ENCODE measurements around the gene RAPGEF6. TPM values are rescaled to one million over a fixed set of nuclear protein-coding genes. Genes with fewer than 3 reads are reported as not detected.
A peak's percentile ranks its signal among the peaks of the same experiment; 100 is the strongest.
"Not testable (repeated sequence)": the region's sequence is repeated elsewhere in the genome, so short reads cannot be mapped to it uniquely, and the experiment has no call there.

Gene RAPGEF6
- total RNA-seq, 1 donor from 2014 or later, result 22.9 TPM

DNA sequence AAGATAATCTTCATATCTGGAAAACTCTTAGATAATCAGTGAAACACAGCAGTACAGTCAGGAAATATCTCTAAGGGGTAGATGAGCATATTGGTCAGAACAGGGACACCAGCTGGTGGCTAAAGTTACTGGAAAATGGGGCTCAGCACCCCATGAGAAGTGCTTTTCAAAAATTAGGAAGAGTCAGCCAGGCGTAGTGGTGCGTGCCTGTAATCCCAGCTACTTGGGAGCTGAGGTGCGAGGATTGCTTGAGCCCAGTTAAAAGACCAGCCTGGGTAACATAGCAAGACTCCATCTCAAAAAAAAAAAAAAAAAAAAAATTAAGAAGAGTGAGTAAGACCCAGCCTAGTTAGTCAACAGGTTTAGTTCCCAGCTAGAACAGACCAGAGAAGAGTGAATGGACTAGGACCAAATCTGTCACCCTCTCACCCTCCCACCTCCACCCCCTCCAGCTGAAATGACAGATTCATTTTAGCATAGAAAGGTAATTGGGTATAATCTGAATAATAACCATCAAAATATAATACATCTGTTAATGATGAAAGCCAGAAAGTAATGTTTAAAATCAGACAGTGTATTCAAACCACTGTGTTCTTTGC, 250.3 kb downstream of the RAPGEF6 start:
- DNase-seq (ENCODE audit: low spot score in 2 of 2), result no peak
- TF ChIP-seq, protein P1, sequence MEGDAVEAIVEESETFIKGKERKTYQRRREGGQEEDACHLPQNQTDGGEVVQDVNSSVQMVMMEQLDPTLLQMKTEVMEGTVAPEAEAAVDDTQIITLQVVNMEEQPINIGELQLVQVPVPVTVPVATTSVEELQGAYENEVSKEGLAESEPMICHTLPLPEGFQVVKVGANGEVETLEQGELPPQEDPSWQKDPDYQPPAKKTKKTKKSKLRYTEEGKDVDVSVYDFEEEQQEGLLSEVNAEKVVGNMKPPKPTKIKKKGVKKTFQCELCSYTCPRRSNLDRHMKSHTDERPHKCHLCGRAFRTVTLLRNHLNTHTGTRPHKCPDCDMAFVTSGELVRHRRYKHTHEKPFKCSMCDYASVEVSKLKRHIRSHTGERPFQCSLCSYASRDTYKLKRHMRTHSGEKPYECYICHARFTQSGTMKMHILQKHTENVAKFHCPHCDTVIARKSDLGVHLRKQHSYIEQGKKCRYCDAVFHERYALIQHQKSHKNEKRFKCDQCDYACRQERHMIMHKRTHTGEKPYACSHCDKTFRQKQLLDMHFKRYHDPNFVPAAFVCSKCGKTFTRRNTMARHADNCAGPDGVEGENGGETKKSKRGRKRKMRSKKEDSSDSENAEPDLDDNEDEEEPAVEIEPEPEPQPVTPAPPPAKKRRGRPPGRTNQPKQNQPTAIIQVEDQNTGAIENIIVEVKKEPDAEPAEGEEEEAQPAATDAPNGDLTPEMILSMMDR (IDR thresholded peaks at IDR 0.05), result no peak
- no peaks in the 10 kb centered on the region for H3K9me3 ChIP-seq

DNA sequence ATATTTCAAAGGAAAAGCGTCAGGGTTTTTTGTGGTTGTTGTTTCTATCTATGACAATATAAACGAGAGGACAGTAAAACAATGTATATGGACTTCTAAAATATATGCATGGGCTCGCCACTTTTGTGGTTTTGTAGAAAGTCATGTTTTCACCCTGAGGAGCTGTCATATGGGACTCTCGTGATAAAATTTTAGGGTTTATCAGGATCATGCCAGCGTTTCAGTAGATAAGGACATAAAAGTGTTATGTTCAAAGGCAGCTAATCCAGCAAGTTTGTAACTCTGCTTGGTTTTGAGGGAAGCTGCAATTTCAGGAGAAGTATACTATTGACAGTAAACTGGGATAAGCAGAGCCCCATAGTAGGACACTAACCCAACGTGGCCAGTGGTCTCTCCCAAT, 250.9 kb downstream of the RAPGEF6 start:
- DNase-seq (ENCODE audit: low spot score in 2 of 2), result no peak
- H3K36me3 ChIP-seq, result peaks cover 0 to 3% of the 10 kb centered on the region in 2 donors
- intact Hi-C loops (cut with DNase I), result loop anchor here (10.0 kb wide), 1 partner anchor 119 kb away; the partner anchor contains the start of gene CDC42SE2
- TF ChIP-seq, protein P1 (IDR thresholded peaks at IDR 0.05), result no peak
- peaks cover 0 to 7% of the 10 kb centered on the region in 2 donors for H3K4me1 ChIP-seq
- no peak overlapping the region for H3K27ac ChIP-seq
- H3K4me3 ChIP-seq, result no peak overlapping the region
- no peaks in the 10 kb centered on the region for H3K27me3 ChIP-seq
- no peaks in the 10 kb centered on the region for H3K9me3 ChIP-seq

More for the DNA sequence above, 250.3 kb downstream of the RAPGEF6 start:
- Histone ChIP-seq H3K4me1 (peaks cover 0 to 4% of the 10 kb centered on the region in 2 donors), H3K36me3 (peaks cover 0 to 3% of the 10 kb centered on the region in 2 donors), H3K27me3 (no peaks in the 10 kb centered on the region), H3K27ac (no peak overlapping the region), H3K4me3 (no peak overlapping the region)
- intact Hi-C loops (cut with DNase I), result loop anchor here (10.0 kb wide), 1 partner anchor 120 kb away; the partner anchor contains the start of gene CDC42SE2

- Histone ChIP-seq H3K9me3 (no peaks in the 10 kb centered on the region), H3K36me3 (peaks cover 0 to 3% of the 10 kb centered on the region in 2 donors), H3K4me3 (no peak overlapping the region), H3K27ac (no peak overlapping the region), H3K27me3 (no peaks in the 10 kb centered on the region), H3K4me1 (peaks cover 0 to 15% of the 10 kb centered on the region in 2 donors)
- TF ChIP-seq, protein P1 (IDR thresholded peaks at IDR 0.05), result peak in 2 of 3 experiments; percentile 8 to 17
- DNase-seq (ENCODE audit: low spot score in 2 of 2), result no peak
- intact Hi-C loops (cut with DNase I), result loop anchor here (10.0 kb wide), 1 partner anchor 118 kb away; the partner anchor contains the start of gene CDC42SE2
Observed at GRCh38 chr5:131382407-131383395, 252.3 kb downstream of the RAPGEF6 start.

DNA sequence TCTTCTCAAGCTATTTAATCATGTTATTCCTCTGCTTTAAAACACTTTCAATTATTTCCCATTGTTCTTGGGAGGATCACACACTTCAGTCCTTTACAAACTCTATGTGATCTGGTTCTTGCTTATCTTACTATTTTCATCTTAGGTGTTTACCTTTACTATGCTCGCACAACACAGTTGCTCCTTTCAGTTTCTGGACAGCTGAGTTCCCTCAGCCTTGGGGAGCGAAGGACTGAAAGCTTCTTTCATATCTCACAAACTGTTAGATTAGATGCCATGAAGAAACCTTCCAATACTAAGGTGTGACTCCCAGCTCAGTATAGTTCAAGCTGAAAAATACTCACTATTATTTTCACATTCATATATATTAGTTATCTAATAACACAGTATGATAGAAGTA, 253.3 kb downstream of the RAPGEF6 start:
- intact Hi-C loops (cut with DNase I), result loop anchor here (10.0 kb wide), 1 partner anchor 117 kb away; the partner anchor contains the start of gene CDC42SE2
- no peak for DNase-seq (ENCODE audit: low spot score in 2 of 2)
- Histone ChIP-seq H3K4me3 (no peak overlapping the region), H3K27ac (no peak overlapping the region), H3K27me3 (no peaks in the 10 kb centered on the region), H3K4me1 (peaks cover 0 to 15% of the 10 kb centered on the region in 2 donors), H3K36me3 (peaks cover 0 to 3% of the 10 kb centered on the region in 2 donors), H3K9me3 (no peaks in the 10 kb centered on the region)
- TF ChIP-seq, protein P1 (IDR thresholded peaks at IDR 0.05), result no peak

- peaks cover 0 to 15% of the 10 kb centered on the region in 2 donors for H3K4me1 ChIP-seq
Observed at GRCh38 chr5:131381021-131381420, 254.0 kb downstream of the RAPGEF6 start.

GRCh38 chr5:131380238-131380637, 254.8 kb downstream of the RAPGEF6 start:
- H3K36me3 ChIP-seq; H3K27ac ChIP-seq; H3K27me3 ChIP-seq; H3K9me3 ChIP-seq; DNase-seq (ENCODE audit: low spot score in 2 of 2); H3K4me3 ChIP-seq: not testable (repeated sequence)
- H3K4me1 ChIP-seq, result peaks cover 0 to 18% of the 10 kb centered on the region in 2 donors
- intact Hi-C loops (cut with DNase I), result loop anchor here (10.0 kb wide), 1 partner anchor 115 kb away; the partner anchor contains the start of gene CDC42SE2

More at GRCh38 chr5:131381021-131381420, 254.0 kb downstream of the RAPGEF6 start:
- intact Hi-C loops (cut with DNase I), result loop anchor here (10.0 kb wide), 1 partner anchor 116 kb away; the partner anchor contains the start of gene CDC42SE2
- DNase-seq (ENCODE audit: low spot score in 2 of 2), result no peak
- TF ChIP-seq, protein P1 (IDR thresholded peaks at IDR 0.05), result no peak
- no peaks in the 10 kb centered on the region for H3K9me3 ChIP-seq
- peaks cover 0 to 1% of the 10 kb centered on the region in 2 donors for H3K36me3 ChIP-seq
- no peaks in the 10 kb centered on the region for H3K27me3 ChIP-seq
- no peak overlapping the region for H3K4me3 ChIP-seq
- no peak overlapping the region for H3K27ac ChIP-seq
